IMR-90 (cell line): ENCODE measurements around the gene KL. TPM values are rescaled to one million over a fixed set of nuclear protein-coding genes. Genes with fewer than 3 reads are reported as not detected.

ENCODE experiments used
- ATAC-seq: fragments of 200-7000 bp; cut with Tn5 transposase; 2 replicates; pipeline ENCODE4 v1.9.1; 2020; ENCODE audit warnings: low read depth, mild to moderate bottlenecking, moderate library complexity
- BruUV-seq: library from RNA; stranded (reverse); fragments of 400-500 nt; replicated peaks from 2 replicates; lab custom pipeline; 2021; lab: Mats Ljungman, UMichigan
- CTCF ChIA-PET: fragments of 300-600 bp; formaldehyde crosslinking; extraction: SDS; loops from one replicate; lab custom pipeline; 2021; ENCODE audit warnings: antibody characterized with exemption; lab: Yijun Ruan, JAX
- POLR2A ChIA-PET: fragments of 300-600 bp; sonication (Branson Sonifier 250); formaldehyde crosslinking; loops from one replicate; lab custom pipeline; 2022; ENCODE audit warnings: antibody characterized with exemption; ENCODE audit not compliant: unreplicated experiment; lab: Charles Lee
- DNase-seq: peaks from one replicate; pipeline ENCODE4 v3.0.0; 2013
- H2AFZ ChIP-seq: replicated peaks from 2 replicates; pipeline ENCODE3; 2013; ENCODE audit warnings: low read length, mild to moderate bottlenecking; ENCODE audit not compliant: poor library complexity
- H2AK5ac ChIP-seq: 2 replicates; pipeline ENCODE4 v1.6.1; 2013; ENCODE audit warnings: low read depth, low read length, inconsistent platforms
- H2AK9ac ChIP-seq: replicated peaks from 2 replicates; pipeline ENCODE3; 2013; ENCODE audit warnings: mild to moderate bottlenecking, low read depth, low read length, moderate library complexity; ENCODE audit not compliant: poor library complexity
- H2BK120ac ChIP-seq: 2 replicates; pipeline ENCODE4 v1.6.1; 2013; ENCODE audit warnings: low read depth, low read length, inconsistent platforms
- H2BK15ac ChIP-seq: 3 replicates; pipeline ENCODE4 v1.6.1; 2013; ENCODE audit warnings: low read depth, low read length, inconsistent platforms
- H2BK20ac ChIP-seq: 2 replicates; pipeline ENCODE4 v1.6.1; 2013; ENCODE audit warnings: low read depth, mild to moderate bottlenecking, inconsistent platforms, low read length, moderate library complexity
- H2BK5ac ChIP-seq: 2 replicates; pipeline ENCODE4 v1.6.1; 2013; ENCODE audit warnings: mild to moderate bottlenecking, low read depth, low read length, inconsistent platforms; ENCODE audit not compliant: poor library complexity, severe bottlenecking
- H3K14ac ChIP-seq: replicated peaks from 2 replicates; pipeline ENCODE4 v1.6.1; 2013; ENCODE audit warnings: low read depth, low read length, inconsistent platforms
- H3K18ac ChIP-seq: 2 replicates; pipeline ENCODE4 v1.6.1; 2013; ENCODE audit warnings: low read depth, low read length, control low read depth
- H3K23ac ChIP-seq: 2 replicates; pipeline ENCODE4 v1.6.1; 2013; ENCODE audit warnings: low read depth, low read length, inconsistent platforms
- H3K27ac ChIP-seq: 2 replicates; pipeline ENCODE4 v1.5.1; 2013; ENCODE audit warnings: mild to moderate bottlenecking, control low read depth, low read length; ENCODE audit not compliant: insufficient read depth
- H3K27me3 ChIP-seq: 2 replicates; pipeline ENCODE4 v1.6.1; 2013; ENCODE audit warnings: low read length; ENCODE audit not compliant: control insufficient read depth, insufficient read depth
- H3K36me3 ChIP-seq: 2 replicates; pipeline ENCODE4 v1.6.1; 2013; ENCODE audit warnings: low read length, mixed read lengths; ENCODE audit not compliant: control insufficient read depth, insufficient read depth
- H3K4ac ChIP-seq: 2 replicates; pipeline ENCODE4 v1.6.1; 2013; ENCODE audit warnings: low read depth, low read length, inconsistent platforms
- H3K4me1 ChIP-seq: 2 replicates; pipeline ENCODE4 v1.6.1; 2013; ENCODE audit warnings: low read length, mixed read lengths; ENCODE audit not compliant: control insufficient read depth, insufficient read depth
- H3K4me2 ChIP-seq: 2 replicates; pipeline ENCODE4 v1.6.1; 2013; ENCODE audit warnings: low read depth, mild to moderate bottlenecking, control low read depth, low read length, moderate library complexity
- H3K4me3 ChIP-seq: 2 replicates; pipeline ENCODE4 v1.5.1; 2013; ENCODE audit warnings: low read depth, mild to moderate bottlenecking, control low read depth, low read length, moderate library complexity; ENCODE audit not compliant: insufficient read depth
- H3K56ac ChIP-seq: 2 replicates; pipeline ENCODE4 v1.6.1; 2013; ENCODE audit warnings: low read length, inconsistent platforms; ENCODE audit not compliant: insufficient read depth; ENCODE audit errors: extremely low read depth
- H3K79me1 ChIP-seq, 2 experiments: 2 replicates each; pipeline ENCODE4 v1.6.1; 2013; ENCODE audit warnings: low read length in 2 of 2, inconsistent platforms in 1 of 2, low read depth in 1 of 2
- H3K9ac ChIP-seq: 2 replicates; pipeline ENCODE4 v1.6.1; 2013; ENCODE audit warnings: low read depth, low read length, control low read depth
- H3K9me1 ChIP-seq: 2 replicates; pipeline ENCODE4 v1.6.1; 2013; ENCODE audit warnings: low read length, inconsistent platforms; ENCODE audit not compliant: insufficient read depth
- H3K9me3 ChIP-seq: 2 replicates; pipeline ENCODE4 v1.6.1; 2013; ENCODE audit warnings: low read length; ENCODE audit not compliant: control insufficient read depth, insufficient read depth
- H4K20me1 ChIP-seq: 2 replicates; pipeline ENCODE4 v1.6.1; 2013; ENCODE audit warnings: low read length, inconsistent platforms; ENCODE audit not compliant: insufficient read depth
- H4K5ac ChIP-seq: 2 replicates; pipeline ENCODE4 v1.6.1; 2013; ENCODE audit warnings: mild to moderate bottlenecking, low read depth, low read length, control low read depth
- H4K8ac ChIP-seq, 2 experiments: 2 replicates each; pipeline ENCODE4 v1.6.1; 2013; ENCODE audit warnings: low read depth in 2 of 2, low read length in 2 of 2, control low read depth in 1 of 2, inconsistent platforms in 1 of 2
- H4K91ac ChIP-seq: 2 replicates; pipeline ENCODE4 v1.6.1; 2013; ENCODE audit warnings: low read depth, low read length, inconsistent platforms; ENCODE audit not compliant: insufficient read depth
- BHLHE40 ChIP-seq: fragments of 150-350 bp; IDR thresholded peaks from 2 replicates; pipeline ENCODE4 v1.6.1; 2016; ENCODE audit warnings: mild to moderate bottlenecking, low read depth, low read length
- CHD1 ChIP-seq: IDR thresholded peaks from 2 replicates; pipeline ENCODE4 v1.6.1; 2012; ENCODE audit warnings: low read depth, low read length, improper control_type of control experiment
- CTCF ChIP-seq: conservative IDR thresholded peaks from 2 replicates; pipeline ENCODE4 v1.5.1; 2012; ENCODE audit warnings: mild to moderate bottlenecking, low read depth, low read length, improper control_type of control experiment
- ELK1 ChIP-seq: fragments of 150-350 bp; IDR thresholded peaks from 2 replicates; pipeline ENCODE4 v1.6.1; 2016; ENCODE audit warnings: low read depth, mild to moderate bottlenecking, low read length, moderate library complexity, borderline replicate concordance
- FOS ChIP-seq: fragments of 150-350 bp; IDR thresholded peaks from 2 replicates; pipeline ENCODE4 v1.6.1; 2016; ENCODE audit warnings: low read depth, low read length
- MAFK ChIP-seq: IDR thresholded peaks from 2 replicates; pipeline ENCODE4 v1.6.1; 2012; ENCODE audit warnings: low read depth, low read length, improper control_type of control experiment
- MAZ ChIP-seq: IDR thresholded peaks from 2 replicates; pipeline ENCODE4 v1.6.1; 2012; ENCODE audit warnings: low read depth, mild to moderate bottlenecking, low read length, improper control_type of control experiment, moderate library complexity, borderline replicate concordance
- MXI1 ChIP-seq: IDR thresholded peaks from 2 replicates; pipeline ENCODE4 v1.6.1; 2012; ENCODE audit warnings: low read depth, mild to moderate bottlenecking, low read length, moderate library complexity, borderline replicate concordance
- NFE2L2 ChIP-seq: fragments of 150-350 bp; IDR thresholded peaks from 2 replicates; pipeline ENCODE4 v1.6.1; 2016; ENCODE audit warnings: low read depth, mild to moderate bottlenecking, low read length
- POLR2A ChIP-seq: IDR thresholded peaks from 2 replicates; pipeline ENCODE4 v1.6.1; 2012; ENCODE audit warnings: mild to moderate bottlenecking, low read depth, low read length
- RAD21 ChIP-seq: IDR thresholded peaks from 2 replicates; pipeline ENCODE4 v1.6.1; 2012; ENCODE audit warnings: low read length, improper control_type of control experiment
- RCOR1 ChIP-seq: IDR thresholded peaks from 2 replicates; pipeline ENCODE4 v1.6.1; 2012; ENCODE audit warnings: mild to moderate bottlenecking, low read length, improper control_type of control experiment; ENCODE audit not compliant: insufficient replicate concordance
- RFX5 ChIP-seq: IDR thresholded peaks from 2 replicates; pipeline ENCODE4 v1.8.0; 2012; ENCODE audit warnings: low read depth, mild to moderate bottlenecking, low read length, moderate library complexity
- SMC3 ChIP-seq: fragments of 150-350 bp; IDR thresholded peaks from 2 replicates; pipeline ENCODE4 v1.6.1; 2016; ENCODE audit warnings: low read depth, mild to moderate bottlenecking, antibody characterized with exemption, low read length, moderate library complexity
- USF2 ChIP-seq: fragments of 150-350 bp; IDR thresholded peaks from 2 replicates; pipeline ENCODE4 v1.6.1; 2017; ENCODE audit warnings: mild to moderate bottlenecking, antibody characterized with exemption, low read length, low read depth
- WGBS, 2 experiments: methylation state at CpG; one replicate each; pipeline versions ENCODE4 v1.1.5 to v1.1.7; 2013; ENCODE audit warnings: missing lambda C conversion rate in 2 of 2; ENCODE audit not compliant: insufficient read length in 1 of 2; ENCODE audit errors: extremely low coverage in 2 of 2; 5-methylcytosine and 5-hydroxymethylcytosine counted together
- dilution Hi-C: fragments of 300-500 bp; cut with HindIII; formaldehyde crosslinking; loops from one replicate; pipeline ENCODE4 v1.14.3; 2018; ENCODE audit warnings: low sequenced_read_pairs; ENCODE audit not compliant: unreplicated experiment
- in situ Hi-C: fragments of 300-500 bp; cut with MboI; formaldehyde crosslinking; loops from 3 replicates; pipeline ENCODE4 v1.14.3; 2019; ENCODE audit warnings: low sequenced_read_pairs, inconsistent platforms, mixed read lengths
- intact Hi-C: fragments of 100-400 bp; cut with micrococcal nuclease; formaldehyde crosslinking; loops from 2 replicates; pipeline ENCODE4 v1.10.0; 2022
- polyA plus RNA-seq, 3 experiments: library from polyadenylated mRNA; depleted of rRNA; stranded (reverse); fragments of >200 nt; gene quantifications; 2 replicates each; pipeline ENCODE4 v1.2.3, GENCODE V29; 2012; ENCODE audit warnings: low replicate concordance in 1 of 3
- total RNA-seq: library from RNA; depleted of rRNA; stranded (reverse); fragments of >200 nt; gene quantifications from 2 replicates; pipeline ENCODE4 v1.2.3, GENCODE V29; 2012

The KL gene
- total and polyA plus RNA-seq, 2 of the 4 experiments (the other 2 are of a cell fraction) = not detected

- Histone ChIP-seq H2BK5ac (no peak overlapping the region), H3K27ac (no peak overlapping the region), H3K56ac (no peak overlapping the region), H4K20me1 (no peaks in the 10 kb centered on the region), H2BK15ac (no peak overlapping the region), H3K9me3 (no peaks in the 10 kb centered on the region), H3K4ac (no peak overlapping the region), H2AK5ac (no peak overlapping the region), H4K91ac (no peak overlapping the region), H2AK9ac (no peak overlapping the region), H3K4me3 (no peak overlapping the region), H3K18ac (no peak overlapping the region), H4K5ac (no peak overlapping the region), H3K14ac (no peak overlapping the region), H3K4me1 (no peaks in the 10 kb centered on the region), H4K8ac (no peak overlapping the region), H2AFZ (no peak overlapping the region), H3K27me3 (no peaks in the 10 kb centered on the region), H2BK20ac (no peak overlapping the region), H3K9ac (no peak overlapping the region), H3K36me3 (no peaks in the 10 kb centered on the region), H3K23ac (no peak overlapping the region), H2BK120ac (no peak overlapping the region), H3K79me1 (no peaks in the 10 kb centered on the region), H3K4me2 (no peak overlapping the region), H3K9me1 (no peaks in the 10 kb centered on the region)
- DNase-seq (no peak), ATAC-seq (no peak)
- dilution Hi-C loops (no loop called here), intact Hi-C loops (no loop called here), in situ Hi-C loops (no loop called here)
- CTCF ChIA-PET = no interaction called here
- 93% methylated on average over 9 of the region's 15 CpGs; no CpG with 5 or more reads in 1 of the 2 experiments for WGBS, 2 experiments
- no peak for TF ChIP-seq CHD1
- no peak for TF ChIP-seq RCOR1
- TF ChIP-seq RFX5 = no peak
- no peak for TF ChIP-seq USF2
- no peak for TF ChIP-seq MAFK
- no peak for TF ChIP-seq CTCF
- TF ChIP-seq POLR2A = no peak
- TF ChIP-seq RAD21 = no peak
- TF ChIP-seq BHLHE40 = no peak
- TF ChIP-seq MXI1 = no peak
- TF ChIP-seq SMC3 = no peak
- TF ChIP-seq MAZ = no peak
- no peak for TF ChIP-seq ELK1
- TF ChIP-seq NFE2L2 = no peak
- TF ChIP-seq FOS = no peak
- BruUV-seq = no TSS peak
- POLR2A ChIA-PET = no interaction called here
Measured at GRCh38 chr13:33060815-33061214, 44.6 kb downstream of the KL start.
